Raji (cell line): ENCODE measurements around the gene TENM3.

Experiments used
- POLR2A ChIP-seq: IDR thresholded peaks from 2 replicates; pipeline ENCODE4 v1.6.1; 2011; ENCODE audit warnings: low read depth, low read length, control low read depth; ENCODE audit not compliant: insufficient read depth

The TENM3 gene

DNA sequence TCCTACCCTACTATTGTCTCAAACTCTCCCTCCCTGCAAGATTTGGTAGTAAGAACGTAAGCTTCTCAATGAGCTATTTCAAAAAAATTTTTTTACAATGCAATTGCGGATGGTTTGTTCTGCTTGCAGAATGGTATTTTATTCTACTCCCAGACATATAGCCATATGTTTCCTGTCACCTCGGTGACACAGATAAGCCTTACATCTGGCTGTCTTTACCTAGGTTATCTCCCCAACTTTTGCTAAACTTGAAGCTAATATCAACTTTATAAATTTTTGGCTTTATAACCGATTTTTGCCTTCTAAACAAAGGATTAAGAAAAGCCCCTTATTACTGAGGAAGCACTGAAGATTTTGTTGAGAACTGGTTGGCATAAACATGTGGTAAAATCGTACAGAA lies 331.5 kb downstream of the TENM3 start:
- TF ChIP-seq POLR2A, result no peak

GRCh38 chr4:182575225-182575624 lies 332.0 kb downstream of the TENM3 start:
- no peak for TF ChIP-seq POLR2A

DNA sequence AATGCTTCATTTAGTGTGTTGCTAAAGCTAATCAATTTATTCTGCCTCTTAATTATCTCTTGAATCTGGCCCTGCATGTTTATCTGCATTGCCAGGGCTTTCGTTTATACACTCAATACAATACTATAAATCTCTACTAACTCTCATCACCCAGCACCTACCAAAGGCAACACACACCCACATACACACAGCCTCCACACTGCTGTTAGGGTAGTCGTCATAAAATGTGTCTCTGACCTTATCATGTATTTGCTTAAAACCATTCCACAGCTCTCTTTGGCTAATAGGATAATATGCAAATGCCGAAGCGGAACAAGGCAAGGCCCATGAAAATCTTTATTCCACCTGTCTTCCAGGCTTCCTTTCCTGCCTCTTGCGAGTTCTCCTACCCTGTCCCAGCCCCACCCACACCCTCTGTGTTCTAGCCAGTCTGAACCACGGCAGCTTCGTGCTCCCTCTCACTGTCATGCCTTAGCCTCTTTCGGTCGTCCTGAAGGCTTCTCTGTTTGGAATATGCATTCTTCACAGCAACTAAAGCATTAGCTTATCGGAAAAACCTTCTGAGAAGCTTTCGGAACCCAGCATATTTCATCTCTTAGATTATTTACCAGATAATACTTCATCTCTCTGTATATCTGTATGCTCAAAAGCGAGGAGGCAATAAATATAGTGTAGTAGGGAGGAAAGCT lies 333.5 kb downstream of the TENM3 start:
- no peak for TF ChIP-seq POLR2A

DNA sequence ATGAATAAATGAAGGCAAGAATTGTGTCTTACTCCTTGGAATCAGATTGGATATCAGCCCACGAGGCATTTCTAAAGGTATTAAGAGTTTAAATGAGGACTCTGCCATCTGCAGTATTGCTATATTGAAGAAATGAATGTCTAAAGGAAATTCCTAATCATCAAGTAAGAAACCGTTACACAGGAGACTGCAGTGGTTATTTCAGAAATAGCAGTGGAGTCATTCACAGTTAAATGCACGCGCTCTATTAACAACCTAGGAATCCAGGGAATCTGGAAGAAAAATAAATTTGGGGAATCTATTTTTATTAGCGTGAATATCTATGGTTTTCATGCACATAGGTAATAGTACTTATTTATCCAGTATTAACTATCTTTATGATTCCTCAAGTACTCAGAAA lies 334.2 kb downstream of the TENM3 start:
- TF ChIP-seq POLR2A, result no peak

- no peak for TF ChIP-seq POLR2A
Measured at GRCh38 chr4:182578402-182578801, 335.2 kb downstream of the TENM3 start.

- TF ChIP-seq POLR2A, result no peak
Measured at GRCh38 chr4:182582245-182582644, 339.0 kb downstream of the TENM3 start.

GRCh38 chr4:182583703-182584415 lies 340.7 kb downstream of the TENM3 start:
- no peak for TF ChIP-seq POLR2A

- TF ChIP-seq POLR2A, result no peak
Measured at GRCh38 chr4:182585321-182585720, 342.1 kb downstream of the TENM3 start.

GRCh38 chr4:182589100-182589499 lies 345.9 kb downstream of the TENM3 start:
- TF ChIP-seq POLR2A, result no peak

DNA sequence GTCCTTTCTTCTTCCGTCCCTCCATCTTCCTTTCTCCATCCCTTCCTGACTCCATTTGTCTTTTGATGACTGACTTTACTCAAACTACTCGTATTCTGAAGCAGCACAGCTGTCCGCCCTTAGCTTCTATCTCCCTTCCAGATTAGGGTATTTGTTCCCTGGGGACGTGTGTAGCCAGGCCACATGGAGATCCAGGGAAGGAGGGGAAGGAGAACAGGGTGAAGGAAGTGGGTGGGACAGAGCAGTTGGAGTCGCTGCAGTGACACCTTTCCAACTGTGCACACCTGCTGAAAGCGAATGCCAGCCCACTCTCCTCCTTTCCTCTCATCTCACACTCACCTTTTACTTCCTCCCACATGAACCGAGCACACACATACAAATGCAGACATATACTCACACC lies 350.2 kb downstream of the TENM3 start:
- no peak for TF ChIP-seq POLR2A

- TF ChIP-seq POLR2A, result no peak
Measured at GRCh38 chr4:182593864-182594263, 350.7 kb downstream of the TENM3 start.

GRCh38 chr4:182600093-182600492 lies 356.9 kb downstream of the TENM3 start:
- TF ChIP-seq POLR2A, result no peak

DNA sequence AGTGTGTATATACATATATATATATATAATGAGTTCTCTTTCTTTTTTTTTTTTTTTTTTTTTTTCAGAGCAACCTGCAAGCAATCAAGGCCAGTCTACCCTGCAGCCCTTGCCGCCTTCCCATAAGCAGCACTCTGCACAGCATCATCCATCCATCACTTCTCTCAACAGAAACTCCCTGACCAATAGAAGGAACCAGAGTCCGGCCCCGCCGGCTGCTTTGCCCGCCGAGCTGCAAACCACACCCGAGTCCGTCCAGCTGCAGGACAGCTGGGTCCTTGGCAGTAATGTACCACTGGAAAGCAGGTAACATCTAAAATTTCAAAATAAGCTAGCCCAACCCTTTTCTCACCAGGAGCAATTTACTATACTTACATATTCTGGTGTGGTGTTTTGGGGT lies 357.7 kb downstream of the TENM3 start:
- TF ChIP-seq POLR2A, result no peak

DNA sequence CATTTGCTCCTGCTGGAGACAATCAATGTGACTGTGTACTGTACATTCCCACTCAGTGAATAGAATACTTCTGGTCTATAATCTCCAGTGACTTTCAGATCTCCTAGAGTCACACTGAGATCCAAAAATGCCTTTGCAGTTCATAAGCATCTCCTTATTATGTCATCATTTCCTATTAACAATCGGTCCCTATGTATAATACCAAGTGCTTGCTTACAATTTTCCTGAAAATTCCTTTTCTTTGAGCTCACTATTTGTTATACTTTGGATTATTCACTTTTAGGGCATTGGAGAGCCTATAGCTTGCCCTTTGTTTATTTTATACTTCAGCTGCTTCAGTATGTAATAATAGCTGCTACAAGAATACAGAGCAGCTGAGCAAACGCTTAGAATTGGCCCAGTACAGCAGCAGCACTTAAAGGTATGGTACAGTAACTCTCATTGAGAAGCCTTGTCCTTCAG lies 361.0 kb downstream of the TENM3 start:
- TF ChIP-seq POLR2A, result no peak

DNA sequence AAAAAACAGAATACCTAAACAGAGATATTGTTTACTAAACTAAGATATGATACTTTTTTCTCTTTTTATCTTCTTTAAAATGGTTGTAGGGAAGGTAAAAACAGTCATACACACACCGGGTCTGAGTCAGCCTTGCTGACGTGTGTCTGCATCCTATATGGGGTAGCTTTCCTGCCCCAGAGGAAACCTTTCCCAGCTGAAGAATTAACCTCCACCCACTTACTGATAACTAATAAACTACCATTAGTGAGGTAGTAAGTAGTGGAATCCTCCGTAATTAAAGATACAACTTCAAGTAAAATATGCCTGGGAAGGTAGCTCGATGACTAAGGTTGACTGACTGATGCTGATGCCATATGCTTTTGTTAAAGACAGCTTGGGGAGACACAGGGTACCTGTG lies 361.8 kb downstream of the TENM3 start:
- TF ChIP-seq POLR2A, result no peak

GRCh38 chr4:182608525-182608924 lies 365.3 kb downstream of the TENM3 start:
- TF ChIP-seq POLR2A, result no peak
